ENCODE results near the gene TDRD1. TPM values are rescaled to one million over a fixed set of nuclear protein-coding genes. Genes with fewer than 3 reads are reported as not detected.
A peak's percentile ranks its signal among the peaks of the same experiment; 100 is the strongest.

The TDRD1 gene
- total and polyA plus RNA-seq, 10 of the 15 experiments (the other 5 are each of a cell fraction or from before 2014, with no cell fraction given), result 0.03 to 0.04 TPM; not detected in 8

DNA sequence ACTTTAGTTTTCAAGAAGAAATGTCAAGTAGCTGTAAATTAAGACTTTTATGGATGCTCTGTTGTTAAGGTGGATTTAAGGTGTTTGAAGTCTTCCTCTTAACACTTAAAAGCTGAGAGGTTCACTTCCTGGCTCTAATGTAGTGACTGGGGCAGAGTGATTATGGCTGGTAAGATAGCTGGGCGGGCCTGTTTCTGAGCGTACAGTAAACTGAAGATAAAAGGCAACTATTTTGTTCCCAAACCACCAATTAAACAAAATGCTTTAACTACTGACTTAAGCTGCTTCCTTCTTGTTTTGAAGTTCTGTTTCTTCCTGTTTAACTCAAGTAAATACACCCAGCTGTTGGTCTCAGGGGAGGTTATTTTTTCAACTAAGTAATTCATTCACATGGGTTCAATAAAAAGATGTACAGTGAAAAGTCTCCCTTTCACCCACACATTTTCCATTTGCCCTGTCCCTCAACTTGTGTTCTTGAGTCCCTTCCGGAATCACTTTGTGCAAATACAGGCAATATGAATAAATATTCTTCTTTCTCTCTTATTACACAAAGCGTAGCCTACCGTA lies 79.2 kb downstream of the TDRD1 start:
- WGBS (ENCODE audit: insufficient coverage, insufficient replicate concordance, low lambda C conversion rate, missing lambda C conversion rate), result 75% methylated on average over 5 of the region's 5 CpGs
- H3K36me3 ChIP-seq (ENCODE audit: control insufficient read depth in 2 of 2, insufficient read depth in 2 of 2, low read length in 1 of 2), result no peaks in the 10 kb centered on the region
- DNase-seq (ENCODE audit: low read depth, low spot score) (no peak), FAIRE-seq (no peak), ATAC-seq (0 out of 3 replicates have a peak, but pooled peaks have one; percentile 34)
- H3K27me3 ChIP-seq (replicated peaks in 1 of 2; ENCODE audit: control insufficient read depth in 2 of 2, insufficient read depth in 2 of 2, low read length in 1 of 2), result no peaks in the 10 kb centered on the region
- in situ Hi-C loops (cut with MboI) (no loop called here), intact Hi-C loops (cut with micrococcal nuclease; ENCODE audit: unreplicated experiment) (no loop called here)
- ChIA-PET POLR2A (no interaction called here), SMC1A (ENCODE audit: uncharacterized antibody, unreplicated experiment) (interaction anchor here (0.6 kb wide), 1 partner anchor 12 kb away, joined by 3 read pairs; no protein-coding TSS in a partner anchor), RAD21 (ENCODE audit: unreplicated experiment) (no interaction called here), CTCF (no interaction called here)
- no TSS peak for BruUV-seq (replicated peaks)
- H2AFZ ChIP-seq (ENCODE audit: control insufficient read depth, low read depth, low read length), result no peak overlapping the region
- TF ChIP-seq MEF2B (IDR thresholded peaks at IDR 0.05; ENCODE audit: partially characterized antibody, poor library complexity, severe bottlenecking), result peak; percentile 14
- no peak for TF ChIP-seq KAT2A (conservative IDR thresholded peaks at IDR 0.05; ENCODE audit: control insufficient read depth, low read depth, low read length)
- H3K4me2 ChIP-seq (ENCODE audit: control insufficient read depth, insufficient read depth), result no peak overlapping the region
- peaks cover 4% of the 10 kb centered on the region; the same call in 1 of the 2 replicates for H3K4me1 ChIP-seq (ENCODE audit: control insufficient read depth, insufficient read depth, low read length)
- no peaks in the 10 kb centered on the region for H4K20me1 ChIP-seq (ENCODE audit: control insufficient read depth, insufficient read depth)
- H3K27ac ChIP-seq (ENCODE audit: control insufficient read depth, insufficient read depth), result no peak overlapping the region
- H3K4me3 ChIP-seq, result no peak overlapping the region
- no peak overlapping the region for H3K9ac ChIP-seq (ENCODE audit: control insufficient read depth, insufficient read depth, low read length)
- no peaks in the 10 kb centered on the region for H3K9me3 ChIP-seq (replicated peaks; ENCODE audit: control insufficient read depth, insufficient read depth, low read length)
- H3K79me2 ChIP-seq (ENCODE audit: control insufficient read depth, insufficient read depth, low read length), result no peaks in the 10 kb centered on the region

DNA sequence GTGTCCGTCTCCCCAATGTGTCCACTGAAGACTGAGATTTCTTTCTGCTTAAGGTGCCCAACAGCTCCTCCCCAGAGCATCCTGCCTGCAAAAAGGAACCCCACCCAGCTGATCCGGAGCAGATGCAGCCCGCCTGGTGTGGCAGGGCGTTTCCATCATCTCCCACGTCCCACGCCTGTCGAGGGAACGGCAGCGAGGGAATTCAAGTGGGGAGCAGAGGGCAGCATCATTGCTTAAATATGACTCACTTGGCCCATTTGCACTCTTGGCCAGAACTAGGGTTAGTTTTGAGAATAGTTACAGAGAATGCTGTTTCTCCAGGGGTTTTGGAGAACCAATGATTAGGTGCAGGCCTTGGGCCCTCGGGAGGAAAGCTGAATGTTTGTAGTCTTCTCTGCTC lies 80.7 kb downstream of the TDRD1 start:
- WGBS (ENCODE audit: insufficient coverage, insufficient replicate concordance, low lambda C conversion rate, missing lambda C conversion rate), result 69% methylated on average over 10 of the region's 10 CpGs
- TF ChIP-seq MTA2 (IDR thresholded peaks at IDR 0.05; ENCODE audit: low read depth) (no peak), KLF5 (IDR thresholded peaks at IDR 0.05; ENCODE audit: partially characterized antibody) (no peak), NFYB (IDR thresholded peaks at IDR 0.05; ENCODE audit: insufficient read depth, low read depth, low read length) (no peak), STAT1 (conservative IDR thresholded peaks at IDR 0.05) (no peak), BCL11A (IDR thresholded peaks at IDR 0.05; ENCODE audit: low read depth, low read length) (no peak), TCF3 (IDR thresholded peaks at IDR 0.05; ENCODE audit: borderline replicate concordance, insufficient read depth, low read depth, low read length) (no peak), BHLHE40 (IDR thresholded peaks at IDR 0.05; ENCODE audit: borderline replicate concordance in 1 of 2, low read depth in 2 of 2, low read length in 1 of 2) (no peak), FOS (IDR thresholded peaks at IDR 0.05; ENCODE audit: borderline replicate concordance, extremely low read depth, insufficient read length) (no peak)
- TF ChIP-seq, protein P1, sequence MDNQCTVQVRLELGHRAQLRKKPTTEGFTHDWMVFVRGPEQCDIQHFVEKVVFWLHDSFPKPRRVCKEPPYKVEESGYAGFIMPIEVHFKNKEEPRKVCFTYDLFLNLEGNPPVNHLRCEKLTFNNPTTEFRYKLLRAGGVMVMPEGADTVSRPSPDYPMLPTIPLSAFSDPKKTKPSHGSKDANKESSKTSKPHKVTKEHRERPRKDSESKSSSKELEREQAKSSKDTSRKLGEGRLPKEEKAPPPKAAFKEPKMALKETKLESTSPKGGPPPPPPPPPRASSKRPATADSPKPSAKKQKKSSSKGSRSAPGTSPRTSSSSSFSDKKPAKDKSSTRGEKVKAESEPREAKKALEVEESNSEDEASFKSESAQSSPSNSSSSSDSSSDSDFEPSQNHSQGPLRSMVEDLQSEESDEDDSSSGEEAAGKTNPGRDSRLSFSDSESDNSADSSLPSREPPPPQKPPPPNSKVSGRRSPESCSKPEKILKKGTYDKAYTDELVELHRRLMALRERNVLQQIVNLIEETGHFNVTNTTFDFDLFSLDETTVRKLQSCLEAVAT (IDR thresholded peaks at IDR 0.05), result no peak
- TF ChIP-seq, protein P2, sequence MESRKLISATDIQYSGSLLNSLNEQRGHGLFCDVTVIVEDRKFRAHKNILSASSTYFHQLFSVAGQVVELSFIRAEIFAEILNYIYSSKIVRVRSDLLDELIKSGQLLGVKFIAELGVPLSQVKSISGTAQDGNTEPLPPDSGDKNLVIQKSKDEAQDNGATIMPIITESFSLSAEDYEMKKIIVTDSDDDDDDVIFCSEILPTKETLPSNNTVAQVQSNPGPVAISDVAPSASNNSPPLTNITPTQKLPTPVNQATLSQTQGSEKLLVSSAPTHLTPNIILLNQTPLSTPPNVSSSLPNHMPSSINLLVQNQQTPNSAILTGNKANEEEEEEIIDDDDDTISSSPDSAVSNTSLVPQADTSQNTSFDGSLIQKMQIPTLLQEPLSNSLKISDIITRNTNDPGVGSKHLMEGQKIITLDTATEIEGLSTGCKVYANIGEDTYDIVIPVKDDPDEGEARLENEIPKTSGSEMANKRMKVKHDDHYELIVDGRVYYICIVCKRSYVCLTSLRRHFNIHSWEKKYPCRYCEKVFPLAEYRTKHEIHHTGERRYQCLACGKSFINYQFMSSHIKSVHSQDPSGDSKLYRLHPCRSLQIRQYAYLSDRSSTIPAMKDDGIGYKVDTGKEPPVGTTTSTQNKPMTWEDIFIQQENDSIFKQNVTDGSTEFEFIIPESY (IDR thresholded peaks at IDR 0.05), result no peak
- TF ChIP-seq, protein P3, sequence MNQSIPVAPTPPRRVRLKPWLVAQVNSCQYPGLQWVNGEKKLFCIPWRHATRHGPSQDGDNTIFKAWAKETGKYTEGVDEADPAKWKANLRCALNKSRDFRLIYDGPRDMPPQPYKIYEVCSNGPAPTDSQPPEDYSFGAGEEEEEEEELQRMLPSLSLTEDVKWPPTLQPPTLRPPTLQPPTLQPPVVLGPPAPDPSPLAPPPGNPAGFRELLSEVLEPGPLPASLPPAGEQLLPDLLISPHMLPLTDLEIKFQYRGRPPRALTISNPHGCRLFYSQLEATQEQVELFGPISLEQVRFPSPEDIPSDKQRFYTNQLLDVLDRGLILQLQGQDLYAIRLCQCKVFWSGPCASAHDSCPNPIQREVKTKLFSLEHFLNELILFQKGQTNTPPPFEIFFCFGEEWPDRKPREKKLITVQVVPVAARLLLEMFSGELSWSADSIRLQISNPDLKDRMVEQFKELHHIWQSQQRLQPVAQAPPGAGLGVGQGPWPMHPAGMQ (IDR thresholded peaks at IDR 0.05; ENCODE audit: borderline replicate concordance), result no peak
- in situ Hi-C loops (cut with MboI) (no loop called here), intact Hi-C loops (cut with micrococcal nuclease; ENCODE audit: unreplicated experiment) (no loop called here)
- no peaks in the 10 kb centered on the region for H3K9me3 ChIP-seq (replicated peaks; ENCODE audit: control insufficient read depth, insufficient read depth, low read length)
- H3K9ac ChIP-seq (ENCODE audit: control insufficient read depth, insufficient read depth, low read length), result no peak overlapping the region
- H3K4me2 ChIP-seq (ENCODE audit: control insufficient read depth, insufficient read depth), result no peak overlapping the region
- no peak overlapping the region for H3K4me3 ChIP-seq
- CTCF ChIA-PET, result no interaction called here
- no peaks in the 10 kb centered on the region for H3K79me2 ChIP-seq (ENCODE audit: control insufficient read depth, insufficient read depth, low read length)
- H3K27ac ChIP-seq (ENCODE audit: control insufficient read depth, insufficient read depth), result no peak overlapping the region
- no TSS peak for BruUV-seq (replicated peaks)
- no peaks in the 10 kb centered on the region for H4K20me1 ChIP-seq (ENCODE audit: control insufficient read depth, insufficient read depth)
- DNase-seq (ENCODE audit: low read depth, low spot score), result no peak
- SMC1A ChIA-PET (ENCODE audit: uncharacterized antibody, unreplicated experiment), result no interaction called here
- no peak overlapping the region for H2AFZ ChIP-seq (ENCODE audit: control insufficient read depth, low read depth, low read length)
- H3K4me1 ChIP-seq (ENCODE audit: control insufficient read depth, insufficient read depth, low read length), result peaks cover 4% of the 10 kb centered on the region; the same call in 1 of the 2 replicates
- H3K36me3 ChIP-seq (ENCODE audit: control insufficient read depth in 2 of 2, insufficient read depth in 2 of 2, low read length in 1 of 2), result no peaks in the 10 kb centered on the region
- RAD21 ChIA-PET (ENCODE audit: unreplicated experiment), result no interaction called here
- POLR2A ChIA-PET, result no interaction called here
- no peaks in the 10 kb centered on the region; a peak in 1 of 4 replicates for H3K27me3 ChIP-seq (replicated peaks in 1 of 2; ENCODE audit: control insufficient read depth in 2 of 2, insufficient read depth in 2 of 2, low read length in 1 of 2)
- no peak for FAIRE-seq
- ATAC-seq, result no peak
